Muscle layer of duodenum (tissue), 2 donors: Measurements from ENCODE around the gene RNF121.
A peak's percentile ranks its signal among the peaks of the same experiment; 100 is the strongest.

ENCODE experiments used
- H3K27ac ChIP-seq: one replicate; pipeline ENCODE4 v1.7.0; 2013; ENCODE audit warnings: mild to moderate bottlenecking, low read length
- H3K27me3 ChIP-seq: one replicate; pipeline ENCODE4 v1.7.0; 2013; ENCODE audit warnings: low read depth, mild to moderate bottlenecking, control low read depth, low read length
- H3K36me3 ChIP-seq, 2 donors: one replicate each; pipeline ENCODE4 v1.7.0; 2013; ENCODE audit warnings: low read length in 2 of 2, control low read depth in 1 of 2, mild to moderate bottlenecking in 1 of 2; ENCODE audit not compliant: insufficient read depth in 2 of 2, control insufficient read depth in 1 of 2
- H3K4me1 ChIP-seq, 2 donors: one replicate each; pipeline ENCODE4 v1.7.0; 2013; ENCODE audit warnings: low read length in 2 of 2, mild to moderate bottlenecking in 2 of 2, control low read depth in 1 of 2, moderate library complexity in 1 of 2; ENCODE audit not compliant: insufficient read depth in 2 of 2, control insufficient read depth in 1 of 2
- H3K4me3 ChIP-seq, 2 donors: one replicate each; pipeline ENCODE4 v1.7.0; 2013; ENCODE audit warnings: low read length in 2 of 2, low read depth in 1 of 2, mild to moderate bottlenecking in 1 of 2
- H3K9me3 ChIP-seq, 2 donors: one replicate each; pipeline ENCODE4 v1.7.0; 2013; ENCODE audit warnings: low read length in 2 of 2, control low read depth in 1 of 2, mild to moderate bottlenecking in 1 of 2; ENCODE audit not compliant: control insufficient read depth in 1 of 2
- donor health status: healthy.

RNF121 gene

GRCh38 chr11:72024069-72024754 is 95.4 kb downstream of the RNF121 start:
- H3K4me3 ChIP-seq, result no peak overlapping the region
- no peak overlapping the region for H3K27ac ChIP-seq
- no peaks in the 10 kb centered on the region for H3K9me3 ChIP-seq
- no peaks in the 10 kb centered on the region for H3K27me3 ChIP-seq
- peaks cover 3 to 56% of the 10 kb centered on the region in 2 donors for H3K4me1 ChIP-seq
- H3K36me3 ChIP-seq, result peaks cover 66 to 77% of the 10 kb centered on the region in 2 donors

GRCh38 chr11:72026090-72026489 is 97.2 kb downstream of the RNF121 start:
- no peaks in the 10 kb centered on the region for H3K27me3 ChIP-seq
- no peak overlapping the region for H3K27ac ChIP-seq
- no peaks in the 10 kb centered on the region for H3K9me3 ChIP-seq
- H3K36me3 ChIP-seq, result peaks cover 54 to 58% of the 10 kb centered on the region in 2 donors
- H3K4me1 ChIP-seq, result peaks cover 9 to 70% of the 10 kb centered on the region in 2 donors
- no peak overlapping the region for H3K4me3 ChIP-seq

GRCh38 chr11:72030472-72031045 is 101.7 kb downstream of the RNF121 start:
- Histone ChIP-seq H3K4me3 (no peak overlapping the region), H3K9me3 (no peaks in the 10 kb centered on the region), H3K27ac (peak overlapping the region; percentile 2), H3K27me3 (no peaks in the 10 kb centered on the region), H3K36me3 (peaks cover 27 to 38% of the 10 kb centered on the region in 2 donors), H3K4me1 (peaks cover 9 to 68% of the 10 kb centered on the region in 2 donors)

- Histone ChIP-seq H3K27me3 (no peaks in the 10 kb centered on the region), H3K4me1 (peaks cover 31 to 58% of the 10 kb centered on the region in 2 donors), H3K4me3 (peak overlapping the region in 1 of 2 donors; percentile 83), H3K36me3 (peaks cover 5 to 34% of the 10 kb centered on the region in 2 donors), H3K9me3 (no peaks in the 10 kb centered on the region), H3K27ac (no peak overlapping the region)
Observed at GRCh38 chr11:72036687-72037086, 107.8 kb downstream of the RNF121 start.

GRCh38 chr11:72037554-72038311 is 108.9 kb downstream of the RNF121 start:
- peak overlapping the region; percentile 96 for H3K27ac ChIP-seq
- no peaks in the 10 kb centered on the region for H3K27me3 ChIP-seq
- peak overlapping the region; percentile 83 to 90 for H3K4me3 ChIP-seq

GRCh38 chr11:72038491-72038890 is 109.6 kb downstream of the RNF121 start:
- H3K27ac ChIP-seq, result peak overlapping the region; percentile 96
- H3K36me3 ChIP-seq, result peaks cover 5 to 38% of the 10 kb centered on the region in 2 donors
- H3K9me3 ChIP-seq, result no peaks in the 10 kb centered on the region
- peak overlapping the region; percentile 83 to 90 for H3K4me3 ChIP-seq
- H3K4me1 ChIP-seq, result peaks cover 38 to 62% of the 10 kb centered on the region in 2 donors
- no peaks in the 10 kb centered on the region for H3K27me3 ChIP-seq

More at GRCh38 chr11:72037554-72038311, 108.9 kb downstream of the RNF121 start:
- Histone ChIP-seq H3K36me3 (peaks cover 5 to 40% of the 10 kb centered on the region in 2 donors), H3K4me1 (peaks cover 38 to 58% of the 10 kb centered on the region in 2 donors), H3K9me3 (no peaks in the 10 kb centered on the region)

- Histone ChIP-seq H3K4me1 (peaks cover 38 to 65% of the 10 kb centered on the region in 2 donors), H3K27me3 (no peaks in the 10 kb centered on the region), H3K27ac (peak overlapping the region; percentile 96), H3K36me3 (peaks cover 0 to 33% of the 10 kb centered on the region in 2 donors), H3K4me3 (peak overlapping the region; percentile 83 to 90), H3K9me3 (no peaks in the 10 kb centered on the region)
Observed at GRCh38 chr11:72039031-72039855, 110.4 kb downstream of the RNF121 start.

- Histone ChIP-seq H3K27me3 (no peaks in the 10 kb centered on the region), H3K9me3 (no peaks in the 10 kb centered on the region), H3K27ac (peak overlapping the region; percentile 96), H3K4me3 (peak overlapping the region; percentile 83 to 90), H3K36me3 (peaks cover 0 to 32% of the 10 kb centered on the region in 2 donors), H3K4me1 (peaks cover 38 to 68% of the 10 kb centered on the region in 2 donors)
Observed at GRCh38 chr11:72039856-72040401, 111.1 kb downstream of the RNF121 start.

DNA sequence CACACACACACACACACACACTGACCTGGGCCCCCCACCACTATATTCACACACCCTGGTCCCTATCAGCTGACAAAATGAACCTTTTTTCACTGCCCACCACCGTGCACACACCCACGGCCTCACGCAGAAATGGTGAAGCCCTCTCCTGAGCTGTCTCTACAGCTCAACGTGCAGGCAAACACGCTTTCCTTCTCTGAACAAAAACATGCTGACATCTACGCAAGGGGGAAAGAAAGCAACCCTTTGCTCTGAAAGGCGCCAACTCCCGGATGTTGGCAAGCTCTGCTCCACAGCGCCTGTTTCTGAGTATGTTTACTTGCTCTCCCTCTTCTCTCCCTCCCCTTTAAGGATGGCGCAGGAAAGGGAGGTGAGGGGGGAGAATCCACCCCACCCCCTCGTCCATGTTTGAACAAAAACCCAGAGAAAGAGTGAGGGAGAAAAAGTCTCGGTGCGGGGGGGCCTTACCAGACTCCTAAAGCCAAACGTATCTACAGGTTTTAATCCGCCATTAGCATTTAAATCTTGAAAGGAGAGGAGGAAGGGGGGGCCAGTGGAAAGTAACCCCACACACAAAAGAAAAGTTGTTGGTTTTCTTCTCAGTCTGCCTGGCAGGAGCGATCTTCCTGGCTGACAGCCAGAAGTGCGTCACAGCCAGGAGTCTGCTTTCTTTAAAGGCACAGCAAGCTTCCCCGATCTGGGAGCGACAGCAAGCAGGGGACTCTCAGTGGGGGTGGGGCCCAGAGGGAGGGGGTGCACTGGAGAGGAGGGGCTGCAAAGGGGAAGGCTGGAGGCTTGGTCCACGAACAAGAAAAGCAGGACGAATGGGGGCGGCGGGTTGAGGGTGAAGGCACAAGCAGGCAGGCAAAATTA is 111.9 kb downstream of the RNF121 start:
- Histone ChIP-seq H3K27me3 (no peaks in the 10 kb centered on the region), H3K4me1 (peaks cover 38 to 64% of the 10 kb centered on the region in 2 donors), H3K27ac (peak overlapping the region; percentile 96), H3K9me3 (no peaks in the 10 kb centered on the region), H3K36me3 (peaks cover 0 to 24% of the 10 kb centered on the region in 2 donors), H3K4me3 (peak overlapping the region; percentile 83 to 90)
